CD4-positive, alpha-beta T cell treated with Interleukin-6 at 100 ng/mL for 8 hours (primary cell): ENCODE results near the gene GTF2F1.
"Not testable (repeated sequence)": the region's sequence is repeated elsewhere in the genome, so short reads cannot be mapped to it uniquely, and the experiment has no call there.

Source experiments
- DNase-seq: peaks from one replicate; pipeline ENCODE4 v3.0.0-alpha.2; 2020; ENCODE audit warnings: mixed read lengths, low spot score

Gene GTF2F1

DNA sequence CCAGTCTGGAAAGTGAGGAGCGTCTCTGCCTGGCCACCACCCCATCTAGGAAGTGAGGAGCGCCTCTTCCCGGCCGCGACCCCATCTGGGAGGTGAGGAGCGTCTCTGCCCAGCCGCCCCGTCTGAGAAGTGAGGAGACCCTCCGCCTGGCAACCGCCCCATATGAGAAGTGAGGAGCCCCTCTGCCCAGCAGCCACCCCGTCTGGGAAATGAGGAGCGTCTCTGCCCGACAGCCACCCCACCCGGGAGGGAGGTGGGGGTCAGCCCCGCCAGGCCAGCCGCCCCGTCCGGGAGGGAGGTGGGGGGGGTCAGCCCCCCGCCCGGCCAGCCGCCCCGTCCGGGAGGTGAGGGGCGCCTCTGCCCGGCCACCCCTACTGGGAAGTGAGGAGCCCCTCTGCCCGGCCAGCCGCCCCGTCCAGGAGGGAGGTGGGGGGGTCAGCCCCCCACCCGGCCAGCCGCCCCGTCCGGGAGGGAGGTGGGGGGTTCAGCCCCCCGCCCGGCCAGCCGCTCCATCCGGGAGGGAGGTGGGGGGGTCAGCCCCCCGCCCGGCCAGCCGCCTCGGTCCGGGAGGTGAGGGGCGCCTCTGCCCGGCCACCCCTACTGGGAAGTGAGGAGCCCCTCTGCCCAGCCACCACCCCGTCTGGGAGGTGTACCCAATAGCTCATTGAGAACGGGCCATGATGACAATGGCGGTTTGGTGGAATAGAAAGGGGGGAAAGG, 37.5 kb downstream of the GTF2F1 start:
- not testable (repeated sequence) for DNase-seq

DNA sequence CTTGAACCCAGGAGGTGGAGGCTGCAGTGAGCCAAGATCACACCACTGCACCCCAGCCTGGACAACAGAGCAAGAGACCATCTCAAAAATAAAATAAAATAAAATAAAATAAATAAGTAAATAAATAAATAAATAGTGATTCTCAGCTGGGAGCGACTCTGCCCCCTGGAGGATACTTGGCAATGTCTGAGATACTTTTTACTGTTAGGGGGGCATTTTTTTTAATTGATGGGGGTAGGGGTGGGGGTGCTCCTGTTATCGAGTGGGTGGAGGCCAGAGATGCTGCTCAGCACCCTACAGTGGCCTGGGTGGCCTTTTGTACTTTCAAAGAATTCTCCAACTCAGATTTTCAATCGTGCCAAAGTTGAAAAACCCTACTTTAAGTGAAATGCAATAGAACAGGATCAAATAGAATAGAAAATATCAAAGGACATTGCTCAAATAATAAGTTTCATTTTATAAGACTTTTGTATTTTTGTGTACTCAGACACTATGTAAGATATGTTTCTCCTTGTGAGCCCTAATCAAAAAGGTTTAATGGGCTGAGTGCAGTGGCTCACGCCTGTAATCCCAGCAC, 38.8 kb downstream of the GTF2F1 start:
- DNase-seq = no peak

DNA sequence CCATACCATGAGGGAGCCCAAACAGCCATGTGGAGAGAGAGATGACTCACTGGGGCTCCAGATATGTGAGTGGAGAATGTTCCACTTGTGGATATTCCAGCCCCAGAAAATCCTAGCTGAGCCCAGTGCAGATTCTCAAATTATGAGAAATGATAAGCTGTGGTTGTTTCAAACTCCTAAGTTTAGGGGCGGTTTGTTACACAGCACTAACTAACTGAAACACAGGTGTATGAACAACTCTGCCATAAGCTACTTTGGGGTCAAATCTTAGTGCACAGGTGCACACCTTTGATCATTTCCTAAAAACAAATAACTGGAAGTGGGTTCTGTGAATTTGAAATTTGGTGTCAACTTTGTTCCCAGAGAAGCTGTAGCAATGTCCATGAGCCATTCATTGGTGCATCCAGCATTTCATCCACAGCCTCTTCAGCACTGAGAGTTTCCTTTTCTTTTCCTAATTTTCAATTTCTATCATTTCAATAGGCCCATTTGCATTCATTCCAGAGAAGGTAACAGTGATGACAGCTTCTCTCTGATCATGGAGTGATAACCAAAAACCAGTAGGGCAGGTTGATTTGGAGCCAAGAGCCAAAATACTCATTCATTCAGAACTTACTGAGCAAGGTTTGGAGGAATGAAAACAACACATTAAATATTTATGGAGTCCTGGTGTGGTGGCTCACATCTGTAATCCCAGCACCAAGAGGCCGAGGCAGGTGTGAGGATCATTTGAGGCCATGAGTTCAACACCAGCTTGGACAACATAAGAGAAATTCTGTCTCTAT, 40.4 kb downstream of the GTF2F1 start:
- no peak for DNase-seq

DNA sequence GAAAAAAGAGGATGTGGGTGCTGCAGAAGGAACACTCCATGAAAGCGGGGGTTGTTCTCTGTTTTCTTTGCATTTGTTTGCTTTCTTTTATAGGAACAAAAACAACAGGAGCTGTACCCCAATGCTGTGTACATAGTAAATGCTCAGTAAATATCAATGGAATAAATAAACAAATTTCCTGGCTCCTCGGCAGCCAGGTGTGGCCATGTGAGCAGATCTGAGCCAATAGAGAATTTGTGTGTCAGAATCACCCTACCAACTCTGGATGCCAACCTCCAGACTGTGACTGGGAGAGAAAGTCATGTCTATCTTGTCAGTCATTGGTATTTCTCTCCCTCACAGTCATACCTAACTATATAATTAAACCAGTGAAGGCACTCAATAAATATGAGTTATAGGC, 42.3 kb downstream of the GTF2F1 start:
- DNase-seq = no peak

DNA sequence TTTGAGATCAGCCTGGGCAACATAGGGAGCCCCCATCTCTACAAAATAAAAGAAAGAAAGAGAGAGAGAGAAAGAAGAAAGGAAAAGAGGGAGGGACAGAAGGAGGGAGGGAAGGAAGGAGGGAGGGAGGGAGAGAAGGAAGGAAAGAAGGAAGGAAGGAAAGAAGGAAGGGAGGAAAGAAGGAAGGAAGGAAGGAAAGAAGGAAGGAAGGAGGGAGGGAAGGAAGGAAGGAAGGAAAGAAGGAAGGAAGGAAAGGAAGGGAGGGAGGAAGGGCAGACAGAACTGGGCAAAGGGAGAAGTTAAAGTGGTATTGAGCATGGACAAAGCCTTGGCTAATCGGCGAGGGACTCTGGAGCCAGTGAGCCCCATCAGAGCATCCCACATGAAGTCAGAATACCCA, 43.7 kb downstream of the GTF2F1 start:
- not testable (repeated sequence) for DNase-seq

DNA sequence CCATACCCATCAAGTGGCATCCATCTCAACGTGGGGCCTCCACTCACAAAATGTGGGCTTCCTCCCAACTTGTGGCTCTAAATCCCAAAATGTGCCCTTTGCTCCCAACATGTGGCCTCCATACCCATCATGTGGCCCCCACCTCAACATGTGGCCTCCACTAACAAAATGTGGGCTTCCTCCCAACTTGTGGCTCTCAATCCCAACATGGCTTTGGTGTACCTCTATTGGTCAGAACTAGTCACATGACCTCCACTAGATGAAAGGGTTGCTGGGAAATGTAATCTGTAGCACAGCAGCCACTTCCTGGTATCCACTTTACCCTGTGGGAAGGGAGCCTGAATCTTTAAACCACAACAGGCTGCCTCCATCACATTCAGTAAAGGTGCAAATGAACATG, 49.5 kb downstream of the GTF2F1 start:
- no peak for DNase-seq

DNA sequence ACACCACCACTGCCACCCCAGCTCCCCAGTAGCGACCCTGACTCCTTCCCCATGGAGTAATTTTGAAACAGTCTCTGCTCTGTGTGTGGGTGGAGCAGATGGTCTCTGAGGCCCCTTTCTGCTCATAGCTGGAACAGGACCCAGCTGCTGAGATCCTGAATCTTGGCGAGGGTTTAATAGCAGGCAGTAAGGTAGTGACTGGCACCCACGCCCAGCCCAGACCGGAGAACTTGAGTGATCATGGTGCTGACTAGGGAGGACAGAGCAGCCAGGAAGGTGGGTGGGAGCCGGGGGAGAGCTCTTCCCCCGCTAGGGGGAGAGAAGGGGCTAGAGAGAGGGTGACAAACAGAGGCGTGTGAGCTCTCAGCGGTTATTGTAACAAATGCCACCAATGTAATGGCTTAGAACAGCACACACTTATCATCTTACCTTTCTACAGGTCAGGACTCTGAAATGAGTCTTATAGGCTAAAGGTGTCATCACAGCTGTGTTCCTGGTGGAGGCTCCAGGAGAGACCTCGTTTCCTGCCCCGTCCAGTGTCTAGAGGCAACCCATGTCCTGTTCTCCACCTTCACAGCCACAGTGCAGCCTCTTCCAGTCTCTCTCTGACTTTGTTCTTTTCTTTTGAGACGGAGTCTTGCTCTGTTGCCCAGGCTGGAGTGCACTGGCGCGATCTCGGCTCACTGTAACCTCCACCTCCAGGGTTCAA, 52.3 kb downstream of the GTF2F1 start:
- no peak for DNase-seq

DNA sequence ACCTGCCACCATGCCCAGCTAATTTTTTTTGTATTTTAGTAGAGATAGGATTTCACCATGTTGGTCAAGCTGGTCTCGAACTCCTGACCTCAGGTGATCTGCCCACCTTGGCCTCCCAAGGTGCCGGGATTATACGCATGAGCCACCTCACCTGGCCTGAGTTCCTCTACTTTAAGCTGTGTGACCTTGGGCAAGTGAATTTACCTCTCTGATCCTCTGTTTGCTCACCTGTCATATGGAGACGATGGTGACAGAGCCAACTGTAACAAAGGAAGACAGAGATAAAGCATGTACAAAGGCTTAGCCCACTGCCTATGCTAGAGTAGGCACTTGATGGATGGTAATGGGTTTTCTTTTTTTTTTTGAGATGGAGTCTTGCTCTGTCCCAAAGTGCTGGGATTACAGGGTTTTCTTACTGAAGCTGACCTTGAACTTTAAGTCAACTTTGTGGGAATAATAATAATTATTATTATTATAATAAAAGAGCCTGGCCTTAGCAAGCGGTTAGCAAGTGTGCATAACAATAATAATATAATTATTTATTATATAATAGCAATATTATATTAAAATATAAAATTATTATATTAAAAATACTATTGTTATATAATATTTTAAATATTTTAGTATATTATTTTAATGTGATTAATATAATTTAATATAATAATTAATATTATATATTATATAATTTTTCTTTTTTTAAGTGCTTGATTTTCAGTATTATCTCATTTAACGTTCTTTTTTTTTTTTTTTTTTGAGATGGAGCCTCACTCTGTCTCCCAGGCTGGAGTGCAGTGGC, 58.3 kb downstream of the GTF2F1 start:
- DNase-seq = no peak

DNA sequence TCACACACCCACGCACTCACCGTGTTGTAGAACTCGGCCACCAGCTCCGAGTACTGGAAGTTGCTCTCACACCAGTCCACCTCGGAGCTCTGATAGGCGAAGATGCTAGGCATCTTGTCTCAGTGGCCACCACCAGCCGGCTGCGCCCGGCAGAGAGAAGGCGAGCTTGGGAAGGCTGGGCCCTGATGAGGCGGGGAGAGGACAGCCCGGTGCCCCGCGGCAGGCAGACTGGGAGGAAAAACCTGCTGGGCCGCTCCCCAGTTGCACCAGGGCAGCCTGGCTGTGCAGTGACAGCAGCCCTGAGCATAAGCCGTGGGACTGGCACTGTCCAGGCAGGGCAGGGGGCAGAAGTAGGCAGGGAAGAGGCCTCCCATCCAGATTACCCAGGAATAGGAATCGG, 59.5 kb downstream of the GTF2F1 start, which contains the start of gene ACER1:
Gene ACER1 (minus strand): TSS at position 174 of the 400 bp plus-strand sequence. CDS start 61 bp downstream, at position 113.
- DNase-seq = no peak
